GM21423 (cell line): ENCODE data around the gene SSRP1.

ENCODE experiments used
- ATAC-seq: cut with Tn5 transposase; IDR thresholded peaks from one replicate; pipeline ENCODE4 v1.9.1; 2021; ENCODE audit warnings: mild to moderate bottlenecking, moderate library complexity; ENCODE audit not compliant: unreplicated experiment

The SSRP1 gene

DNA sequence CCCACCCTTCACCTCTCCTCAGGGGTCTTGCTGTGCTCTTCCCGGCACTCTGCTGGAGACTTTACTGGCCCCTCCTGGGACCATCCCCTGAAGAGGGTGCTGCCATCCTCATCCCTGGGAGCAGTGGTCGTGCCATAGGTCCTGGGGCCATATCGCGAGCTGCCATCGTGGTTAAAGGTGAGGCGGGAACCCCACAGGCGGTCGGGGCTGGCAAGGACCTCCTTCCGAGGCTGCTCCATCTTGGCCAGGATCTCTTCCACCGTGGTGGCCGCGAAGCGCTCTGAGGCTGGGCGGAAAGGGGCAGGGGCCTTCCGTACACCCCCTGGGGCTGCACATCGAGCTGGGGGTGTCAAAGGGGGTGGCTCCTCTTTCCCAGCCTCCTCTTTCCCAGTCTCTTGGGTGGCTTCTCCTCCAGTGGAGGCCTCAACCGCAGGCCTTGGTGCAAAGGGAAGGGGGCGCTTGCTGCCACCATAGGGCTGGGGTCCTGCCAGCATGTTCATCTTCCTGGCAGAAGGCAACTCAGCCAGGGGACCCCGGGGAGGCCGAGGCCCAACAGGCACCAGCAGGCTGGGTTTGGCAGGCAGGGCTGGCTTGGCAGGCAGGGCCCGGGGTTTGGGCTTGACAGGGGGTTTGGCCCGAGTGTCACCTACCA, 15.5 kb downstream of the SSRP1 start:
- ATAC-seq, result no peak

DNA sequence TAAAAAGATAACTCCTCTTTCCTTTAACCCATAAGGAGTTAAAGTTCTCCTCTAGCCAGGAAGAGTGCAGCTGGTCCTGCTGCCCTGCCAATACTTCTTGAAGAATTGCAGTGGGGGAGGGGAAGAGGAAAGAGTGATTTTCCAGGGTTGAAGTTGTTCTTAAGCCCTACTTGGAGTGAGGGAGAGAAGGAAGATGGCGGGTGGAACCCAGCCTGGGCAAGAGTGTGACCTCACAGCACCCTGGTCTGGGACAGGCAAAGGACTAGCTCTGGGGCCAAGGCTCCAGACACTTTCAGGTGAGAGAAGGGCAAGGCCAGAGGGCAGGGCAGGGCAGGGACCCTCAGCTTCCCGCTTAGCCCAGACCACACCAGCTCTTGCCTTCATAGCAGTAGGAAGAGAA, 17.5 kb downstream of the SSRP1 start:
- ATAC-seq, result no peak

DNA sequence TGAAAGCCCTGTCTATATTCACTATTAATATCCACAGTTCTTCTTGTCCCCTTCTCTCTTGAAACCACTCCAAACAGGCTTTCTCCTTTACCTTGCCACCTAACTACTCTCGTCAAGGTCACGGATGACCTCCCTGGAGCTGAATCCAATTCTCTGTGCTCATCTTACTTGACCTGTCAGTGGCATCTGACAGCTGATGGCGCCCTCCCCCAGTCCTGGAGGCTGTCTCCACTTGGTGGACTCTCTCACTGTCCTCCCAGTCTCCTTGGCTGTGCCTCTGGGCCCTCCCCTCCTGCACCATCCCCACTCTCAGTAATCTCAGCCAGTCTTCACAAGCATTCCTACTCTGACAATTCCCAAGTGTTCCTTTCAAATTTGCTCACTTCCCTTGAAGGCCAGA, 19.7 kb downstream of the SSRP1 start:
- no peak for ATAC-seq

DNA sequence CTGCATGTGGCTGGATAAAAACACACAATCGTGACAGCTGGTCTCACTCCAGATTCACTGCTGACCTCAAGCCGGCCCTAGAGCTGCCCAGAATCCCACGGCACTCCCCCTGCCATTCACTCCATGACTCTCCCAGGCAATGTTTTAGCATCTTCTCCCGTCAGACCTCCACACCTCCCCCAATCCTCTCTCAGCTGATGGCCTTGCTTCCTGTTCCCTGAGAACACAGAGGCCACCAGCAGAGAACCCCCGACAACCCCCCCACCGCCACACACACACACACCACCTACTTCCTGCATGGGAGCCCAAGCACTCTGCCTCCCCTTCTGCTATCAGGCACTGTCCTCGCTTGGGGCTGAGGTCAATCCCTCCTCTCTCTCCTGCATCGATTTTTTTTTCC, 20.2 kb downstream of the SSRP1 start:
- no peak for ATAC-seq

DNA sequence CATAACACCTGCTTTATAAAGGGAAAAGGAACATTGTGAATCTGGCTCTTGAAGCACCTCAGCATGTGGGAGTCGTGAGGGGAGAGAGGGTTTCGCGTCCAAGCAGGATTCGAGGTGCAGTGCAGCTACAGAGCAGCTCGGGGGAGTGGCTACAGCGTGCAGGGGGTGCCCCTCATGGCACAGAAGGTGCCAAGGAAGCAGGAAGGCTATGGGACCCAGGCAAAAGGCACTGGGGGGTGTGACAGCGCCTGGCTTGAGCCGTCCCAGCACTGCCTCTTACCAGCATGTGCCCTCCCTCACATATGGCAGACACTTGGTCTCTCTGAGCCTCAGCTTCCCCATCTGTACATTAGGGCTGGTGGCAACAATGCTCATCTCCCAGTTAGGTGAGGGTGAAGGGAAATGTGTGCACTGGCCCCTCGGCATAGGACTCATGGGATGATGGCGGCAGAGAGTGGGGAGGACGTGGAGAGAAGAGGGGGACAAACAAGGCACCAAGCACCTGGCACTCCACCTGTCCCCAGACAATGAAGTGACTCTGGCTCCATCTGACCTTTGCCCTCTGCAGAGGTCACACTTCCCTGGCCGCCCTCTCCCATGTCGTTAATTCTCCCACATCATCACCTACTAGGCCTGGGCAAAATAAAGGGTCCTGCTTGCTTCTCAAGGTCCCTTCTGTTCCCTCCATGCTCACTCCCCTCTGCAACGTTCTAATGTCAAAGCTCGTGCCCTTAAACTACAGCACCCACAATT, 21.3 kb downstream of the SSRP1 start:
- ATAC-seq, result no peak

DNA sequence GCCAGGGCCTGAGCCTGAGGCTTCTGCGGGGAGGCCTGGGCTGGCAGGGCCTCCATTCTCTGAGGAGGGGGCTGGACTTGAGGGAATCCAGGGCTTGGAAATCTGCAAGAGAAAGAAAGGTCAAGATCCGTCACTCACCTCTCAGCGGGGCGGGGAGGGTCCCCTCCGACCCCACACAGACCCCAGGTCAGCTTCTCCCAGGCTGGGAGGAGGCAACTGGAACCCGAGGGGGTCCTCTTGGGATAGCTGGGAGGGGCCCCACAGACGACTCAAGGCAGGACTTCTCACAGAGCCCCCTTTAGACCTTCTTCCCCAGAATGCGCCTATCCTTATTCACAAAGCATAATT, 21.9 kb downstream of the SSRP1 start:
- no peak for ATAC-seq

DNA sequence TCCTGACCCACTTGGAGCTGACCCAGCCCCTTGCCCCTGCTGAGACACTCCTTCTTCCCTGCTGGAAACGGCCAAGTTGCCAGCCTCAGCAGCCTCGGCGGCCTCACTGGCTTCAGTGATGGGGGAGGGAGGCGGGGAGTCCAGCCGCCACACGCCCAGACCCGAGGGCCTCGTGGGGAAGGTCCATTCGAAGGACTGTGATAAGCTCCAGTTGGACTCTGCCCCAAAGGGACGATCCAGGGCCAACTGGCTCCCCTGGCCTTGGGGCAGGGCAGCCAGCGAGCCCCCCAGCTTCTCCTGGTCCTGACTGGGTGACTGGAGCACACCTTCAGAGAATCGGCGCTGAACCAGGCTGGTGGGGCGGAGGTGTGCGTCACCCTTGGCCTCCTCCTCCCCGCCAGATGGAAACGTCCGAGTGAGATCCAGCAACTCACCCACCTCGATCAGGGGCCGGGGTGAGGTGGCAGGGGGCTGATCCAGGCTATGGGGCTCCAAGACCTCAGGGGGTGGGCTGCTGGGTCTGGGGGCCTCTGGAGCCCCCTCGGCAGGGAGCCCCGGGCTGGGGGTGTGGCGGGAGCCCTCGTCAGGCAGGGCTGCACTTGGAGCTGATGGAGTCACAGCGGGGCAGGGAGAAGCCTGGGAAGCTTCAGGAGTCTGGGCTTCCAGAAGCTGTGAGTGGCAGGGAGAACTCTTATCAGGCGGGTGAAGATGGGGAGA, 22.5 kb downstream of the SSRP1 start:
- no peak for ATAC-seq

DNA sequence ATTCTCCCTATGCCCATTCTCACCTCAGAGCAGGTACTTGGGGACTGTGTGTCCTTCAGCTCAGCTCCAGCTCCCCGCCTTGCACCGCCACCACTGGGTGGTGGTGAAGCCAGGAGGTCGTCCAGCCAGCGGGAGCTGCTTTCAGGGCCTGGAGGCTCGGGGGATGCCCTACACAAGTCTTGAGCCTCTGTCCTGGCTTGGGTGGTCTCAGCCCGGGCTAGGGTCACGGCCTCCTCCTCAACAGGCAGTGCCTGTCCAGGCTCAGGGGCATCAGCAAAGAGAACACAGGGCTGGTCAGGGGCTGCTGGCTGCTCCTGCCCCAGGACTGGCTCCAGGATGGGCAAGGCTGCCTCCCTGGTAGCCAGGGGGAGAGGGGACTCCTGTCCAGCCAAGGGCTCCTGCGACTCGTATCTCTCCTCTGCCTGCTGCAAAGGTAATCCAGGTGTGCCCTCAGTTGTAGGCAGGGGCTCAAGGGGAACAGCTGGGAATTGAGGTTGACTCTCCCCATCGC, 23.1 kb downstream of the SSRP1 start:
- ATAC-seq, result no peak

DNA sequence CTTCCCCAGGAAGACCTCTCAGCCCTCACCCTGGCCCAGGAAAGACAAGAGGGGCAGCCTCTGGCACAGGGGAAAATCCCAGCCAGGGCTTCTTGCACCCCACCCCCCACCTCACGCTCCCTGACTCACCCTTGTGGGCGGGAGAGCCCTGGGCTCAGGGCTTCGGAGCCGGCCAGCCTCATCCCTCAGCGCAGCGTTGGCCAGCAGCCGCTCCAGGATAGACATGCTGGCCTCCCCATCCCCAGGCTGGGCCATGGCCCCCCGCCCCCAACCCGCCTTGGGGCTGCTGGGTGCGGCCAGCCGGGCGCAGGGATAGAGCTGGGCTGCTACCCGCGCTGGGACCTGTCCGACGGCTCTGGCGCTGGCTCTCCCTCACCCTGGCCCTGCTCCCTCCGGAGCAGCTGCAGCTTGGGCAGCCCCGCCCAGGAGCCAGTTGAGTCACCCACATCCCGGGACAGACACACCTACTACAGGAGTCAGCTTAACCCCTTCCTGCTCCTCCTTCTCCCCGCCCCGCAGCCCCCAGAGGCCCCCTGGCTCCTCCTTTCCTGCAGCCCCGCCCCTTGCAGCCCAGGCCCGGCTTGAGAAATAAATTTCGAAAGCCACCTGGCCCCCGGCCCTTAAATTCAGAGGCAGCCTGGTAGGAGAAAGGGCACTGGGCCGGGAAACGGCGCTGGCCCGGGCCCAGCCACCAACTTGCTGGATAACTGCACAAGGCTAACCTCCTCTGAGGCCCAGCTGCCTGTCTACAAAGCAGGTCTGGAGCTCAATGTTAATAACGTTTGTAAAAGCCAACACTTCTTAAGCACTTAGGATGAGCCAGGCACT, 24.4 kb downstream of the SSRP1 start:
- peak; percentile 97 for ATAC-seq

DNA sequence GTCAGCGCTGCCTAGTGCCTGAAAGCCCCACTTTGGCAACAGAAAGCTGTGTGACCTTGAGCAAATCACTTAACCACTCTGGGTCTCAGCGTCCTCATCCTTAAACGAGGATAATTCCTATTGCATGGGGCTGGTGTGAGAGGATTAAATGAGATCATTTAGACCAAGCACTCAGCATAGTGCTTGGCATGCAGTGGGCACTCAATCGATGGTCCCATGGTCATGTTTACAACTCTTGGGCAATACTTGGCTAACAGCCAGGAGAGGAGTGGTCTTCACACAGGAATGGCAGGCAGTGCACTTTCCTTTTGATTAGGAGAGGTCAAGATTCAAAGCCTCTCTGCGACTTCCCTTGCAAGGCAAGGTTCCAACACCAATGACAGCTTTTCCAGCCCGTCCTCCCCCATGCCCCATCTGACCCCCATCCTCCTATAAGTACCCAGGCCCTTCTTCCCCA, 25.0 kb downstream of the SSRP1 start:
- no peak for ATAC-seq

DNA sequence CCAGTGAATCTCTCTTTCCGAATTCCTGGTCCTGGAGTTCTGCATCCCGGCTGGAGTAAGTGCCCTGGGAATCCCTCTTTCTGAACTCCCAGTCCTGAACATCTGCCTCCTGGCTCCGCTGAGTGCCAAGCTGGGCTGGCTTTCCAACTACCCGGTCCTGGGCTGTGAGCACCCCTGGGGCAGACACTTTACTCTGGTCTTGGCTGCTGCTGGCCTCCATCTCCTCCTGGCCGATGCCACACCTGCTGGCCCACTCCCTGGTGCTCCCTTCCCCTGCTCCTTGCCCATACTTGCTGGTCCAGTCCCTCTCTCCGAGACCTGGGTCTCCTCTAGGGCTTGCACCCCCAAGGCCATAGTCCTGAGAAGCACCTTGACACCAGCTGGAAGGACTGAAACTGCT, 25.6 kb downstream of the SSRP1 start:
- no peak for ATAC-seq

DNA sequence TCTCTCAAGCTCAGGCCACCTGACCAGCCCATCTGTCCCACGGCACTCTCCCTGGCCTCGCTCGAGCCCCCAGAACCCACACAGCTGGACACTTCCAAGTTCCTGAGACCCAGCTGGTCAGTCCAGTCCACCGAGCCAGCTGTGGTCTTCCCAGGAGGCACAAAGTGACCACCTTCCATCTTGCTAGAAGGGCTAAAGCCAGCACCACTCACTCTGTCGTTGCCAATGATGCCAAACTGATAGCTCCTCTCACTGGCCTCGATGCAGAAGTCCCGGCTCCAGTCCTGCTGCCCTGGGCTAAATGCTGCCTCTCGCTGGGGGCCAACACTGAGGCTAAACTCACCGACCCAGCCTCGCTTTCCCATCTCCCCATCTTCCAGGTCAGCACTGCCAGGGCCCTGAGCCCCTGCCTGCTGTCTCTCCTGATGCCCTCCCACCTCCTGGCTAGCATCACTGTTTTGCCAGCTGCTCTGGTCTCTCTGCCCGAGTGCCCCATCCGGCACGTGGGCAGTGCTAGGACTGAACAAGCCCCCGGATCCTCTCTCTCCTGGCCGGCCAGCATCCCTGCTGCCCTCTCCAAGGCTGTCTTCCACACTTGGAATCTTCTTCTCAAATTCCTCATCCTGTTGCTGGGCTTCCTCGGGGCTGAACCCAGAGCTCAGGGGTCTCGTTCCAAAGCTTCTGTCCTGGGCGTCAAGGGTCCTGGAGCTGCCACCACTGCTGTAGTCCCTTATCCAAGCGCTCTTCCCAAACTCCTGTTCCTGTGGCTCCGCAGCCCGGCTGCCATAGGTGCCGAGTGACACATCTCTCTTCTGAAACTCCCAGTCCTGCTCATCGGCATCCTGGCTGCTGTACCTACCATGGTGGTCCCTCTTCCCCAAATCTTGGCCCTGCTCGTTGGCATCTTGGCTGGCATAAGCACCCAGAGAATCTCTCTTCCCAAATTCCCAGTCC, 26.3 kb downstream of the SSRP1 start:
- ATAC-seq, result no peak

DNA sequence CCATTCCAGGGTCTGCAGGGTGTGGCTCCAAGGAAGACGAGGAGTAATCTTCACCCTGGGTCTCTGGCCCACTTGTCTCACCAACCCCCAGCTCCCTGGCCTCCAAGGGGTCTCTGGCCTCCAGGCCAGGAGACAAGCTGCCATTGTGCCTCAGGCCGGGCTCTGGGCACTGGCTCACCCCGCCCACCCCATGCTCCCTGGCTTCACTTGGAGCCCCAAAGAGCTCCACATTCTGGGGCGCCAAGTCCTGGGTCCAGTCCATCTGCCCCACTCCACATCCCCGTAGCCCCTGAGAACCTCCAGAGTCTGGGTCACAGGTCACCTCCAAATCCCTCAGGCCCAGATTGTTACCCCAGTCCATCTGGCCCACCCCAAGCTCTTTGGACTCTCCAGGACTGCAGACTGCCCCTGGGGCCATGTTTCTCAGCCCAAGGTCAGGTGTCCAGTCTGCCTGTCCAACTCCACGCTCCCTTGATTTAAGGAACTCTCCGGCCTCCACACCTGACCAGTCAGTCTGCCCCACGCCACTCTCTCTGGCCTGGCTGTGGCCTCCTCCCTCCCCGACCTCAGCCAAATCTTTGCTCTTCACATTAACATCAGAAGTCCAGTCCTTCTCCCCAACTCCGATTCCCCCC, 27.1 kb downstream of the SSRP1 start:
- no peak for ATAC-seq

DNA sequence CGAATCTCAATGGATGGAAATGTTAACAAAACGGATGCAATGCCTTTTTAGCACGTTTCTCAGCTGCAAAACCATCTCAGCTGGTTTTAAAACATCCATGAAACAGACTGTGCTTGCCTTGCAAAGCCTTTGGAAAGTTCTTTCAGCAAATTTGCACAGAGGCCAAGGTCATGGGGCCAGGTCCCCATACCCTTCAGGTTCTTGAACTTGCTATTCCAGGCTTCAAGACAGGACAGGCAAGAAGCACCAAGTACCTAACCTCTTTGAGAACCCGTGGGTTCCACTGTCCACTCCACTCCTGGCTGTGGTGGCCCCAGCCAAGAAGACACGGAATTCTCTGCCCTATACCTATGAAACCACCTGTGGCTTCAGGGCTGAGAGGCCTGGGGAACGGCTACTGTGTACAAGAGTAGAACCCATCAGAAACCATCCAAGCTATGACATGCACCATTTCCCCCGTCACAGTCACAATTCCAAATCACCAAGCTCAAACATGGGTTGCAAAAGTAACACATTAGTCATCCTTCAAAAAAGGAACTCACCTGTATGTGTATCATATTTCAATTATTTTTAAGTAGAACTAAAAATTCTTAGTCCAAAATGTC, 27.9 kb downstream of the SSRP1 start:
- ATAC-seq, result no peak

DNA sequence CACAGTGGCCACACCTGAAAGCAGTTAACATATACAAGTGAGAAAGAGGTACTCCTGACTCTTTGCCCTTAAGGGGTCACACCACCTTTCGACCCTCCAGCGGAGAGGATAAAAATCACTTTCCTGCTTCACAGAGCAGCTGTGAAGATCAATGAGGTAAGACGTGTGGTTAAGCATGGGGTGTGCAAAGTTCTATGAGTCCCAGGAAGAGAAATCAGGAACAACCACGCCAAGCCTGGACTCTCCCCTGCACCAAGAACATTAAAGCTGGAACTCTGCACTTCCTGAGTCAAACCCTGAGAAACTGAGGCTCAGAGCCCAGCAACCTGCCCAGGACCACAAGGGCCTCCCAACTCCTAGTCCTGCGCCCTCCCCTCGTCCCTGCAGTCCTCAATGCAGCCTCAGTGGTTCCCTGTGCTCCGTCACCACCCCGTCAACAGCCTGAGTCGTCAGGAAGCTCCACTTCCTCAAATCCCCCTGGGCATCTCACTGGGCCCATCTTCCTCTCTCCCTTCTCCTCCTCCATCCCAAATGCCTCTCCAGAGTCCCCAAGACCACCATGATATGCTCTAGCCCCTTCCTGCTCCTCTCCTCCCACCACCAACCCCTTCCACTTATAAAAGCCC, 28.6 kb downstream of the SSRP1 start:
- no peak for ATAC-seq

DNA sequence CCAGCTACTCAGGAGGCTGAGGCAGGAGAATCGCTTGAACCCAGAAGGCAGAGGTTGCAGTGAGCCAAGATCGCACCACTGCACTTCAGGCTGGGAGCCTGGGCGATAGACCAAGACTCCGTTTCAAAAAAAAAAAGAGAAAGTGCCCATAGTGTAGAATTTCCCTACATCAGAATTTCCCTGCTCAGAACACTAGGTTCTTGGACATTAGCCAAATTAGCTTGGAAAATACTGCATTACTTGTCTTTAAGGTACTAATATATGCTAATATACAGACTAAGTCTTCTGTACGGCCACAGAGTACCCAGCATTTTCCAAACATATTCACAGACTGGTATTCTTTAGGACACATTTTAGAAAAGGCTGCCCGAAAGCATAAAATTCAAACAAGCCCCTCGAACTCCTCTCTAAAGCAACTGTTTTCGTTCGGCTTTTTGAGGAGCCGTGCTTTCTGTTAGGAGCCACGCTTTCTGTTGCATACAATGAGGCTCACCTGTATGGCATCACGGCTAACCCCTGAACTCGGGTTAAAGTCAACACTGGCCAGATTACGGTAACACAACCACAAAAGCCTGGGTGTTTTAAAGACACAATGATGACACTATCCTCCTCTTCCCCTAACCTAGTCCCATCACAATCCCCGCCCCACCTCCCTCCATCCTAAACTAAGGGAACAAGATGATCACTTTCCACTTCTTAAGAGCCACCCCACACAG, 29.4 kb downstream of the SSRP1 start:
- no peak for ATAC-seq

DNA sequence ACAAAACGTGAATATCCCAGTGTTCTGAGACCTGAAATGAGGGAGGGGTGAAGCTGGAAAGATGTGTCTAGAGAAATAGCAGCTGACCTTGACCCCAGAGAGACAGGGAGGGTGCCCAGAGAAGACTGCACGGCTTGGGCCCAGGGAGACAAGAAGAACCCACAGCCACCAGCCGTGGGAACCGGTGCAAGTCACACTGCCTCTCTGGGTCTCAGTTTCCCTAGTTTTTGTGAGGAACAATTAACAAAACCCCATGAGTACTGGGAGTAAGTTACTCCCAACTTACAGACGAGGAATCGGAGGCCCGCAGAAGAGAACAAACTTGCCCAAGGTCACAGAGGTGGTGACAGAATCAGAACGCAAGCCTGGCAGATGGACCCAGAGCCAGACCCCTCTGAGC, 30.2 kb downstream of the SSRP1 start:
- ATAC-seq, result no peak

DNA sequence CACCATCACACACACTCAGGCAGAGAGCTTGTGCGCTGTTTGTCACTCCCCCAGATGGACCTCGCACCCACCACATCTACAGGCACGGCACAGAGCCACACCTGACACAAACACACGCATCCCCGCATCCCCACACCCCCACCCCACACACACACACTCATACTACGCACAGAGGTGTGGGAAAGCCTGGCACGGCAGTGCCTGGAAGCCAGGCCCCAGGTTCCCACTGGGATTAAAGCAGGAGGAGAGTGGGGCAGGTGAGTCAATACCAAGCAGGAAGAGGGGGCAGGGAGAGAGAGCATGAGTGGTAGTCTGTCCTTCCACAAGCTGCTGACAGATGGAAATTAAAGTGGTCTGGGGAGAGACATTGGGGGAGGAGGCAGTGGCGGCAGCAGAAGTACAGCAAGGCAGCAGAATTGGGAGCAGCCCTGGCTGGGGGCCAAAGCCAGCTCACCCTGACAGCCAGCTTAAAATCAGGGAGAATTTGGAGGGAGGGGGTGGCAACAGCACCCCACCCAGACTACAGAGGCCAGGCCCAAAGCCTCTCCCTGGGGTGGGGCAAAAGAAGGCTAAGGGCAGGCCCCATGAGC, 31.6 kb downstream of the SSRP1 start:
- no peak for ATAC-seq
